ENCODE results near the gene FOXN1. TPM values are rescaled to one million over a fixed set of nuclear protein-coding genes. Genes with fewer than 3 reads are reported as not detected.

Gene FOXN1
- total and polyA plus RNA-seq, 2 of the 4 experiments (the other 2 are of a cell fraction), result not detected

GRCh38 chr17:28536532-28537218 is 30.5 kb downstream of the FOXN1 start:
- dilution Hi-C loops (cut with HindIII; ENCODE audit: low sequenced_read_pairs, unreplicated experiment), result no loop called here

More at GRCh38 chr17:28536532-28537218, 30.5 kb downstream of the FOXN1 start:
- no peaks in the 10 kb centered on the region for H3K9me3 ChIP-seq (ENCODE audit: control insufficient read depth, insufficient read depth, low read length)
- H3K9me1 ChIP-seq (ENCODE audit: insufficient read depth, low read length), result peaks cover 2% of the 10 kb centered on the region; the same call in 1 of the 2 replicates
- no peak overlapping the region for H3K4me3 ChIP-seq (ENCODE audit: insufficient read depth, low read depth, low read length)
- no peak overlapping the region for H4K5ac ChIP-seq (ENCODE audit: low read depth, low read length)
- H3K4ac ChIP-seq (ENCODE audit: low read depth, low read length), result no peak overlapping the region
- H2BK5ac ChIP-seq (ENCODE audit: low read depth, low read length, poor library complexity, severe bottlenecking), result no peak overlapping the region
- H3K79me1 ChIP-seq (ENCODE audit: low read depth in 1 of 2, low read length in 2 of 2), result no peaks in the 10 kb centered on the region
- no peak overlapping the region for H2AFZ ChIP-seq (replicated peaks; ENCODE audit: low read length, poor library complexity)
- no peak overlapping the region for H2AK5ac ChIP-seq (ENCODE audit: low read depth, low read length)
- ATAC-seq (ENCODE audit: low read depth), result no peak
- no peak overlapping the region for H2BK120ac ChIP-seq (ENCODE audit: low read depth, low read length)
- H3K23ac ChIP-seq (ENCODE audit: low read depth, low read length), result no peak overlapping the region
- in situ Hi-C loops (cut with MboI; ENCODE audit: low sequenced_read_pairs), result loop anchor here (5.0 kb wide), 1 partner anchor 39 kb away; no protein-coding TSS in a partner anchor
- no peak for TF ChIP-seq CHD1 (IDR thresholded peaks at IDR 0.05; ENCODE audit: low read depth, low read length)
- TF ChIP-seq MXI1 (IDR thresholded peaks at IDR 0.05; ENCODE audit: borderline replicate concordance, low read depth, low read length), result no peak
- TF ChIP-seq RFX5 (IDR thresholded peaks at IDR 0.05; ENCODE audit: low read depth, low read length), result no peak
- TF ChIP-seq, protein P1, sequence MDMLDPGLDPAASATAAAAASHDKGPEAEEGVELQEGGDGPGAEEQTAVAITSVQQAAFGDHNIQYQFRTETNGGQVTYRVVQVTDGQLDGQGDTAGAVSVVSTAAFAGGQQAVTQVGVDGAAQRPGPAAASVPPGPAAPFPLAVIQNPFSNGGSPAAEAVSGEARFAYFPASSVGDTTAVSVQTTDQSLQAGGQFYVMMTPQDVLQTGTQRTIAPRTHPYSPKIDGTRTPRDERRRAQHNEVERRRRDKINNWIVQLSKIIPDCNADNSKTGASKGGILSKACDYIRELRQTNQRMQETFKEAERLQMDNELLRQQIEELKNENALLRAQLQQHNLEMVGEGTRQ (IDR thresholded peaks at IDR 0.05; ENCODE audit: low read depth, low read length), result no peak
- TF ChIP-seq, protein P2, sequence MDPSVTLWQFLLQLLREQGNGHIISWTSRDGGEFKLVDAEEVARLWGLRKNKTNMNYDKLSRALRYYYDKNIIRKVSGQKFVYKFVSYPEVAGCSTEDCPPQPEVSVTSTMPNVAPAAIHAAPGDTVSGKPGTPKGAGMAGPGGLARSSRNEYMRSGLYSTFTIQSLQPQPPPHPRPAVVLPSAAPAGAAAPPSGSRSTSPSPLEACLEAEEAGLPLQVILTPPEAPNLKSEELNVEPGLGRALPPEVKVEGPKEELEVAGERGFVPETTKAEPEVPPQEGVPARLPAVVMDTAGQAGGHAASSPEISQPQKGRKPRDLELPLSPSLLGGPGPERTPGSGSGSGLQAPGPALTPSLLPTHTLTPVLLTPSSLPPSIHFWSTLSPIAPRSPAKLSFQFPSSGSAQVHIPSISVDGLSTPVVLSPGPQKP (IDR thresholded peaks at IDR 0.05; ENCODE audit: borderline replicate concordance, low read depth, low read length), result no peak
- no peak for TF ChIP-seq NFE2L2 (IDR thresholded peaks at IDR 0.05; ENCODE audit: low read depth, low read length)
- TF ChIP-seq POLR2A (IDR thresholded peaks at IDR 0.05; ENCODE audit: low read depth, low read length), result no peak
- no peak for TF ChIP-seq BHLHE40 (IDR thresholded peaks at IDR 0.05; ENCODE audit: low read depth, low read length)
- no peaks in the 10 kb centered on the region for H4K20me1 ChIP-seq (ENCODE audit: insufficient read depth, low read length)
- H3K4me2 ChIP-seq (ENCODE audit: low read depth, low read length), result no peak overlapping the region
- intact Hi-C loops (cut with micrococcal nuclease), result no loop called here
- H3K14ac ChIP-seq (replicated peaks; ENCODE audit: low read depth, low read length), result no peak overlapping the region
- H3K36me3 ChIP-seq (ENCODE audit: control insufficient read depth, insufficient read depth, low read length), result no peaks in the 10 kb centered on the region
- 57% methylated on average over 1 of the region's 9 CpGs; no CpG with 5 or more reads in 1 of the 2 experiments for WGBS, 2 experiments (ENCODE audit: extremely low coverage in 2 of 2, insufficient read length in 1 of 2)
- H3K4me1 ChIP-seq (ENCODE audit: control insufficient read depth, insufficient read depth, low read length), result peaks cover 11% of the 10 kb centered on the region
- no peak overlapping the region for H4K91ac ChIP-seq (ENCODE audit: insufficient read depth, low read depth, low read length)
- H2BK15ac ChIP-seq (ENCODE audit: low read depth, low read length), result no peak overlapping the region
- H3K18ac ChIP-seq (ENCODE audit: low read depth, low read length), result no peak overlapping the region
- peaks cover 23% of the 10 kb centered on the region for H3K27me3 ChIP-seq (ENCODE audit: control insufficient read depth, insufficient read depth, low read length)
- no TSS peak for BruUV-seq (replicated peaks)
- CTCF ChIA-PET, result interaction anchor here (0.9 to 1.8 kb wide), 2 partner anchors 51 to 120 kb away, joined by 3 read pairs; no protein-coding TSS in a partner anchor
- H4K8ac ChIP-seq (ENCODE audit: low read depth in 2 of 2, low read length in 2 of 2), result no peak overlapping the region
- DNase-seq, result no peak
- H3K56ac ChIP-seq (ENCODE audit: extremely low read depth, insufficient read depth, low read length), result no peak overlapping the region
- no peak overlapping the region for H3K27ac ChIP-seq (ENCODE audit: insufficient read depth, low read length)
- H2AK9ac ChIP-seq (replicated peaks; ENCODE audit: low read depth, low read length, poor library complexity), result no peak overlapping the region
- POLR2A ChIA-PET (ENCODE audit: unreplicated experiment), result no interaction called here
- H2BK20ac ChIP-seq (ENCODE audit: low read depth, low read length), result no peak overlapping the region
- H3K9ac ChIP-seq (ENCODE audit: low read depth, low read length), result no peak overlapping the region
